ENCODE measurements around the gene MLLT3. TPM values are rescaled to one million over a fixed set of nuclear protein-coding genes. Genes with fewer than 3 reads are reported as not detected.
A peak's percentile ranks its signal among the peaks of the same experiment; 100 is the strongest.

Gene MLLT3
- total RNA-seq, 2 experiments from 2014 or later, result 112 to 114 TPM

DNA sequence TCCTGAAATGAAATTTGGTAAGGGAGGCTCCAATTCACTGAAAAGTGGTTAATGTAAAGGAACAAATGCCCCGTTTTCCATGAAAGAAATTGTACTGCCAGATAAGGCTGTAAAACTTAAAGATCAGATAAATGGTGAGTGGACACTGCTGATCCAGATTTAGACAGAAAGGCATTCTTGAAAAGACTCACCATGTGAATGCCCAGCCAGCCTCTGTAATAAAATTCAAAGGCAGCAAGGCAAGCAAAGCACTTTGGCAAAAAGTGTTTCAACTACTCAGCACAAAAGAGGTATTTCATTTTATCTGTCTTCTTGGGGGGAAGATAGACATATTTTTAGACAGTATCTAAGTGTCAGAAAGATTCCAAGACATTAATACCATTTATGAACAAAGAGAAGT is 133.6 kb downstream of the MLLT3 start:
- H3K27ac Mint-ChIP-seq, result no peak overlapping the region

GRCh38 chr9:20486552-20486951 is 135.7 kb downstream of the MLLT3 start:
- no peaks in the 10 kb centered on the region for H3K9me3 Mint-ChIP-seq (ENCODE audit: insufficient read depth)
- no peaks in the 10 kb centered on the region for H3K27me3 Mint-ChIP-seq (ENCODE audit: low read depth)
- no peak for ATAC-seq
- H3K4me3 Mint-ChIP-seq, result no peak overlapping the region
- POLR2A ChIA-PET, result no interaction called here
- DNase-seq, result no peak
- peaks cover 16% of the 10 kb centered on the region for H3K36me3 Mint-ChIP-seq (ENCODE audit: low read depth)
- peaks cover 30% of the 10 kb centered on the region for H3K4me1 Mint-ChIP-seq (ENCODE audit: low read depth)
- no peak overlapping the region for H3K27ac Mint-ChIP-seq
- CTCF ChIA-PET, result interaction anchor here (0.8 kb wide), 1 partner anchor 126 kb away, joined by 3 read pairs; no protein-coding TSS in a partner anchor

More for the DNA sequence above, 133.6 kb downstream of the MLLT3 start:
- Mint-ChIP-seq H3K4me3 (no peak overlapping the region), H3K27me3 (ENCODE audit: low read depth) (no peaks in the 10 kb centered on the region), H3K9me3 (ENCODE audit: insufficient read depth) (no peaks in the 10 kb centered on the region), H3K36me3 (ENCODE audit: low read depth) (peaks cover 11% of the 10 kb centered on the region), H3K4me1 (ENCODE audit: low read depth) (peaks cover 32% of the 10 kb centered on the region)
- CTCF ChIA-PET, result no interaction called here
- ATAC-seq (no peak), DNase-seq (no peak)
- POLR2A ChIA-PET, result no interaction called here

GRCh38 chr9:20481437-20481836 is 140.9 kb downstream of the MLLT3 start:
- H3K9me3 Mint-ChIP-seq (ENCODE audit: insufficient read depth), result no peaks in the 10 kb centered on the region
- no peak for DNase-seq
- H3K27me3 Mint-ChIP-seq (ENCODE audit: low read depth), result no peaks in the 10 kb centered on the region
- no peak overlapping the region for H3K27ac Mint-ChIP-seq
- no peak for ATAC-seq
- ChIA-PET POLR2A (no interaction called here), CTCF (no interaction called here)
- no peak overlapping the region for H3K4me3 Mint-ChIP-seq
- peaks cover 23% of the 10 kb centered on the region for H3K36me3 Mint-ChIP-seq (ENCODE audit: low read depth)
- H3K4me1 Mint-ChIP-seq (ENCODE audit: low read depth), result peaks cover 33% of the 10 kb centered on the region

DNA sequence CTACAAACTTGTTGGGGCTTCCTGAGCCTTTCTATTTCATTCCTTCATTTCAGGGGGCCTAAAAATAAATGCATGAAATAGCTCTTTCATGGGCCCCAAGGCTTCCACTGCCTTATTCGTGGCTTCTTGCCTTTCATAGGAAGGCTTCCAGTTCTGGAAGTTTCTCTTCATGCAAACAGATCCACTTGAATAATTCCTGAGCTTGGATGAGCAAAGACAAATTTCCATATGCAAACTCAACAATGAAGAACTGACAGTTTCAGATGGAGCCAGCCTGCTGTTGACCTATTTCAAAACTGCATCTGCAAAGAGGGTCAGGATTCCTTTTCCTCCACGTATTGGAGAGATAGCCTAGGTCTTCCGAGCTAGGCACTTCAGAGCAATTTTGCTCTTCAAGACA is 142.1 kb downstream of the MLLT3 start:
- H3K36me3 Mint-ChIP-seq (ENCODE audit: low read depth), result peaks cover 23% of the 10 kb centered on the region
- no peaks in the 10 kb centered on the region for H3K9me3 Mint-ChIP-seq (ENCODE audit: insufficient read depth)
- H3K4me3 Mint-ChIP-seq, result no peak overlapping the region
- no peaks in the 10 kb centered on the region for H3K27me3 Mint-ChIP-seq (ENCODE audit: low read depth)
- H3K27ac Mint-ChIP-seq, result no peak overlapping the region
- ChIA-PET CTCF (no interaction called here), POLR2A (interaction anchor here (1.3 kb wide), 1 partner anchor 142 kb away, joined by 3 read pairs; the partner anchor contains the start of gene MLLT3)
- peaks cover 31% of the 10 kb centered on the region for H3K4me1 Mint-ChIP-seq (ENCODE audit: low read depth)
- DNase-seq (no peak), ATAC-seq (no peak)

DNA sequence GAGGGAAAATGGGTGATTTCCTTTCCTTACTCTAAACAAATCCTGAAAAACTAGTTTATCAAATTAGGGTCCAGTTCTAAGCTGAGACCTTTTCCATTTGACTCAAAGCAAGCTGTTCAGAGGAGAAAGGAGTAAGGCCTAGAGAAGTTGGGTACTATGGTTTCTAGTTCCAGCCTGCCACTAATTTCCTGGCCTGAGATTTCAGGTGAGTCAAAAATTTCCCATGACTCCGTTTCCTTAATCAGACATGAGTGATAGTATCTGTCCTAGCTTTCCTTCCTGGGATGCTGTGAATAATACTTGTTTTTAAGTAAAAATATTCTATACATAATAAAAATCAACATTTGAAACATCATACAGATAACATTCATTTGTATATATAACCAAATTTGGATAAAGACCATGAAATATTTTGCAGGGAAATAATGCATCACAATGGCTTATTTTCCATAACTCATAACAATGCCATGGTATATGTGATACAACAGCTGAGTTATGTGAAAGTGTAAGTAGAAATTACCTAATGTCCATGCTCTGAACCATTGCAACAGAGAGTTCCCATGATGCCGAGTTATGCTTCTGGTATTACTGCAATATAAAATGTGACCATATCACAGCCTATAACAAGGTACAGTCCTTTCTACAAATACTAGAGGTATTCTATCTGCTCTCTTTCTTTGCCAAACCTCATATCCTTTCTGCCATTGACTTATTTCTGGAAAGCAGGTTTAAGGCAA is 142.7 kb downstream of the MLLT3 start:
- CTCF ChIA-PET, result no interaction called here
- DNase-seq, result no peak
- H3K27ac Mint-ChIP-seq, result no peak overlapping the region
- no peak overlapping the region for H3K4me3 Mint-ChIP-seq
- peaks cover 26% of the 10 kb centered on the region for H3K36me3 Mint-ChIP-seq (ENCODE audit: low read depth)
- no peaks in the 10 kb centered on the region for H3K9me3 Mint-ChIP-seq (ENCODE audit: insufficient read depth)
- no peak for ATAC-seq
- POLR2A ChIA-PET, result interaction anchor here (1.3 kb wide), 1 partner anchor 142 kb away, joined by 3 read pairs; the partner anchor contains the start of gene MLLT3
- H3K4me1 Mint-ChIP-seq (ENCODE audit: low read depth), result peaks cover 31% of the 10 kb centered on the region
- H3K27me3 Mint-ChIP-seq (ENCODE audit: low read depth), result no peaks in the 10 kb centered on the region

DNA sequence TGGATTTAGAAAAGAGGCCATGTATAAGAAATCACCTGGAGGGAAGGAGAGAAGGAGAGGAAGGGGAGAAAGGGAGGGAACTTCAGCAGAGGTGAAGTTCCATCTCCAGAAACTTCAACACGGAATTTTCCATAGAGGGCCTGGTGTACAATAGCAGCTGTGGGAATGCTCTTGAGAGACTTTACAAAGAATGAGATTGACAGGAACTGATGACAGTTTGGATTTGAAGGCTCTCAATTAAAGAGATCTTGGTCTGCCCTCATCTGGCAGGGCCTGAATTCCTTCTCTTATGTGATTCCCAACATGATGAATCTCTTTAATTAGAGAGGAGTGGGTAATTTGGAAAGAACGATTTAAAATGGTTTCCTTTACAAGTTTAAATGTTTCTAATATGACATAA is 143.5 kb downstream of the MLLT3 start:
- Mint-ChIP-seq H3K9me3 (ENCODE audit: insufficient read depth) (no peaks in the 10 kb centered on the region), H3K27me3 (ENCODE audit: low read depth) (no peaks in the 10 kb centered on the region), H3K4me1 (ENCODE audit: low read depth) (peaks cover 31% of the 10 kb centered on the region), H3K27ac (peak overlapping the region; percentile 20), H3K36me3 (ENCODE audit: low read depth) (peaks cover 22% of the 10 kb centered on the region), H3K4me3 (no peak overlapping the region)
- CTCF ChIA-PET, result interaction anchor here (0.9 to 1.6 kb wide), 2 partner anchors 11 to 46 kb away, joined by 3 to 5 read pairs; no protein-coding TSS in a partner anchor
- ATAC-seq (no peak), DNase-seq (no peak)
- POLR2A ChIA-PET, result interaction anchor here (0.6 kb wide), 1 partner anchor 118 kb away, joined by 3 read pairs; no protein-coding TSS in a partner anchor

- Mint-ChIP-seq H3K27me3 (ENCODE audit: low read depth) (no peaks in the 10 kb centered on the region), H3K27ac (no peak overlapping the region), H3K9me3 (ENCODE audit: insufficient read depth) (no peaks in the 10 kb centered on the region), H3K4me1 (ENCODE audit: low read depth) (peaks cover 32% of the 10 kb centered on the region), H3K36me3 (ENCODE audit: low read depth) (peaks cover 25% of the 10 kb centered on the region), H3K4me3 (no peak overlapping the region)
- ATAC-seq, result no peak
- CTCF ChIA-PET, result interaction anchor here (0.8 to 1.6 kb wide), 3 partner anchors 10 to 47 kb away, joined by 3 to 5 read pairs (median 3); no protein-coding TSS in a partner anchor
- POLR2A ChIA-PET, result interaction anchor here (0.6 kb wide), 1 partner anchor 118 kb away, joined by 3 read pairs; no protein-coding TSS in a partner anchor
- no peak for DNase-seq
Observed at GRCh38 chr9:20477940-20478620, 144.2 kb downstream of the MLLT3 start.

DNA sequence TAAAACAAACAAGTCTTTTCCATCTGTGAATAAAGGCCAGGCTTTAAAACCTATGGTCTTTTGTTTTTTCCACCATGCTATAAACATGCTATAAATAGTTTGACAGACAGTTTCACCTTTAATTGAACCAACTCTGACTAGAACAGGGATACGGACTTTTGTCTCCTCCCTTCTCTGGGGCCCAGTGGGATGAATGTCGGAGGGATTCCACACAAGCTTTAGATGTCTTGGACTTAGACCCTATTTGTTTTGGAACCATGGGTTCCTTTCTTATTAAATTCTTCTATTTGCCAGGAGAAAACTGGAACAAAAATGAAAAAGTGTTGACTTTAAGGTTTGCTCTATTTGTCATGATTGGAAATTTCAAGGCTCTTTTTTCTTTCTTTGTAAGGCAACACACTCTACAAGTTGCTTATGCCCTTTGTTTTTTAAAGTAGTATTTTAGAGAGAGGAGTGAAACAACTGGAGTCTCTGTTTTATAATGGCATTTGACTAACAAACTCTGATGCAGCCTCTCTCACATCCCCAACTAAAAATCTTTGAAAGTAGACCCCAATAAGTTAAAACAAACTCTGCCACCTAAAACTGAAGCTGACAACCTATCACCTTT is 145.3 kb downstream of the MLLT3 start:
- CTCF ChIA-PET, result interaction anchor here (0.8 to 1.6 kb wide), 2 partner anchors 9 to 13 kb away, joined by 3 to 5 read pairs; no protein-coding TSS in a partner anchor
- H3K4me3 Mint-ChIP-seq, result no peak overlapping the region
- DNase-seq (no peak), ATAC-seq (no peak)
- POLR2A ChIA-PET, result no interaction called here
- no peaks in the 10 kb centered on the region for H3K27me3 Mint-ChIP-seq (ENCODE audit: low read depth)
- H3K27ac Mint-ChIP-seq, result no peak overlapping the region
- no peaks in the 10 kb centered on the region for H3K9me3 Mint-ChIP-seq (ENCODE audit: insufficient read depth)
- H3K4me1 Mint-ChIP-seq (ENCODE audit: low read depth), result peaks cover 35% of the 10 kb centered on the region
- peaks cover 22% of the 10 kb centered on the region for H3K36me3 Mint-ChIP-seq (ENCODE audit: low read depth)

GRCh38 chr9:20474496-20474895 is 147.8 kb downstream of the MLLT3 start:
- no peak overlapping the region for H3K27ac Mint-ChIP-seq
- CTCF ChIA-PET, result interaction anchor here (0.6 to 1.4 kb wide), 2 partner anchors 15 to 467 kb away, joined by 3 read pairs; no protein-coding TSS in a partner anchor
- DNase-seq (no peak), ATAC-seq (no peak)
- H3K4me1 Mint-ChIP-seq (ENCODE audit: low read depth), result peaks cover 32% of the 10 kb centered on the region
- POLR2A ChIA-PET, result no interaction called here
- no peaks in the 10 kb centered on the region for H3K27me3 Mint-ChIP-seq (ENCODE audit: low read depth)
- peaks cover 30% of the 10 kb centered on the region for H3K36me3 Mint-ChIP-seq (ENCODE audit: low read depth)
- H3K4me3 Mint-ChIP-seq, result no peak overlapping the region
- H3K9me3 Mint-ChIP-seq (ENCODE audit: insufficient read depth), result no peaks in the 10 kb centered on the region

DNA sequence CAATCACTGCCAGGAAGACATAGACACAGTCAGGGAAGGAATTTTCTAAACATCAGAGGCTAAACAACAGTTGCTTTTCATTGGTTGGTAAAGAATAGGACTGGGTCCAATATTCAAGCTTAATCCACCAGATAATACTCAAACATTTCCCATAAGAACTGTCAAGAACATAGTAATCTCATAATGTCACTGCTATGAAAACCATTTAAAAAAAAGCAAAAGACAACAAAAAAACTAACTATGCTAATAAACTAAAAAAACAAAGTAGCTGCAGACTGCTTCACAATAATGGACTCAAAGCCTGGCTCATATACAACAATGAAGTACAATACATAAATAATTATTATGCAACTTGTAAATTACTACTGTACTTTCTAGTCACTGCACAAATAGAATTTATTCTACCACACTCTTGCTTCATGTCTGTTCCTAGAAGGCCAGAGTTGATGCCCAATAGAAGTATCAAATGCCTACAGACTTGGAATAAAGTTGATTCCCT is 148.7 kb downstream of the MLLT3 start:
- CTCF ChIA-PET, result interaction anchor here (1.4 kb wide), 1 partner anchor 468 kb away, joined by 3 read pairs; no protein-coding TSS in a partner anchor

DNA sequence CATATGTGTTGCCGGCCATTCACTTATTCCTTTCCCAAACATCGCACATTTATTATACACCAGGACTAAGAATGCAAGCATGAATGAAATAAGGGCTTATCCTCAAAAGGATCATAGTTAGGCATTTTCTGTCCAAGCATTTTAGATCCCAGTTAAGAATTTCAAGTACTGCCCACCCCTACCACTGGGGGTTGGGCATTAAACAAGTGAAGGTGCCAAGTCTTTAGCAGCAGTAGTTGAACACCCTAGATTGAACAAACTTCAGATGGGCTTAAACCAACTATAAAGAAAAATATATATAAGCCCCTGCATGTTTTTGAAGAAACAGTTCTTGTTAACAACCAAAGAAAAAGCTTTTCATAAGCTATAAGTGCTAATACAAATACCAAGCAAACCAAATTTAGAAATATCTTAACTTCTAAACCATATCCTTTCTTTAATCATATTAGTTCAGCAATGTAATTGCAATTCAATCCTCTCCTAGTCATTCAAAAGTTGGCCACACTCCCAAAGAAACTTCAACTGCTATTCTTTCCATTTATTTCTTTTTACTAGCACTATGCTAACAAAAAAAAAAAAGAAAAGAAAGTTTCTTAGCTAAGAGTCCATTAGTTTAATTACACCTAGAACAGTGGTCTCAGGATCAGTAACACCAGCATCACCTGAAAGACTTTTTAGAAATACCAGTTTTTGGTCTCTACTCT is 149.8 kb downstream of the MLLT3 start:
- DNase-seq, result no peak
- Mint-ChIP-seq H3K4me1 (ENCODE audit: low read depth) (peaks cover 18% of the 10 kb centered on the region), H3K27ac (no peak overlapping the region), H3K4me3 (no peak overlapping the region), H3K9me3 (ENCODE audit: insufficient read depth) (no peaks in the 10 kb centered on the region), H3K27me3 (ENCODE audit: low read depth) (no peaks in the 10 kb centered on the region), H3K36me3 (ENCODE audit: low read depth) (peaks cover 36% of the 10 kb centered on the region)
- CTCF ChIA-PET, result no interaction called here
- POLR2A ChIA-PET, result no interaction called here
- no peak for ATAC-seq

More for the DNA sequence above, 148.7 kb downstream of the MLLT3 start:
- no peak overlapping the region for H3K4me3 Mint-ChIP-seq
- no peaks in the 10 kb centered on the region for H3K27me3 Mint-ChIP-seq (ENCODE audit: low read depth)
- DNase-seq (no peak), ATAC-seq (no peak)
- H3K4me1 Mint-ChIP-seq (ENCODE audit: low read depth), result peaks cover 23% of the 10 kb centered on the region
- H3K27ac Mint-ChIP-seq, result no peak overlapping the region
- POLR2A ChIA-PET, result no interaction called here
- peaks cover 35% of the 10 kb centered on the region for H3K36me3 Mint-ChIP-seq (ENCODE audit: low read depth)
- H3K9me3 Mint-ChIP-seq (ENCODE audit: insufficient read depth), result no peaks in the 10 kb centered on the region
